CD8-positive, alpha-beta memory T cell (primary cell): ENCODE data around the gene MSANTD3. TPM values are rescaled to one million over a fixed set of nuclear protein-coding genes. Genes with fewer than 3 reads are reported as not detected.

Source experiments
- CTCF ChIA-PET: fragments of 350-600 bp; sonication (Branson Sonifier 250); formaldehyde crosslinking; loops from one replicate; lab custom pipeline; 2021; ENCODE audit warnings: antibody characterized with exemption; lab: Charles Lee
- POLR2A ChIA-PET: fragments of 350-600 bp; sonication (Branson Sonifier 250); formaldehyde crosslinking; loops from one replicate; lab custom pipeline; 2021; ENCODE audit warnings: antibody characterized with exemption; lab: Charles Lee
- DNase-seq, 5 donors: peaks; one replicate each; pipeline versions ENCODE4 v3.0.0 to v3.0.0-alpha.2; 2020 to 2022; ENCODE audit warnings: mixed read lengths in 1 of 5
- H3K27ac ChIP-seq: one replicate; pipeline ENCODE4 v1.7.0; 2013; ENCODE audit warnings: low read depth, mild to moderate bottlenecking, low read length, moderate library complexity
- H3K27me3 ChIP-seq: 2 replicates; pipeline ENCODE4 v1.7.0; 2013; ENCODE audit warnings: low read length, mild to moderate bottlenecking; ENCODE audit not compliant: insufficient read depth, poor library complexity, severe bottlenecking
- H3K36me3 ChIP-seq: 2 replicates; pipeline ENCODE4 v1.7.0; 2013; ENCODE audit warnings: mild to moderate bottlenecking, low read length, moderate library complexity; ENCODE audit not compliant: insufficient read depth
- H3K4me1 ChIP-seq: 2 replicates; pipeline ENCODE4 v1.7.0; 2013; ENCODE audit warnings: mild to moderate bottlenecking, low read length, moderate library complexity; ENCODE audit not compliant: insufficient read depth
- H3K4me3 ChIP-seq: 2 replicates; pipeline ENCODE4 v1.7.0; 2013; ENCODE audit warnings: mild to moderate bottlenecking, low read length
- H3K9me3 ChIP-seq: 2 replicates; pipeline ENCODE4 v1.7.0; 2013; ENCODE audit warnings: mild to moderate bottlenecking, low read length
- H3K27ac Mint-ChIP-seq, 8 donors: one replicate each; pipeline ENCODE4 v1.8.0; 2020 to 2021; ENCODE audit warnings: mixed read lengths in 8 of 8, mild to moderate bottlenecking in 6 of 8, inconsistent platforms in 3 of 8, moderate library complexity in 3 of 8
- H3K27me3 Mint-ChIP-seq, 2 donors: one replicate each; pipeline ENCODE4 v1.8.0; 2020 to 2021; ENCODE audit warnings: mixed read lengths in 2 of 2, mild to moderate bottlenecking in 1 of 2, moderate library complexity in 1 of 2
- H3K36me3 Mint-ChIP-seq, 3 donors: one replicate each; pipeline ENCODE4 v1.8.0; 2020 to 2021; ENCODE audit warnings: mixed read lengths in 3 of 3, inconsistent platforms in 1 of 3, mild to moderate bottlenecking in 1 of 3
- H3K4me1 Mint-ChIP-seq, 3 donors: one replicate each; pipeline ENCODE4 v1.8.0; 2020 to 2021; ENCODE audit warnings: mixed read lengths in 3 of 3, inconsistent platforms in 1 of 3, mild to moderate bottlenecking in 1 of 3
- H3K4me3 Mint-ChIP-seq, 7 donors: one replicate each; pipeline ENCODE4 v1.8.0; 2020 to 2021; ENCODE audit warnings: mixed read lengths in 7 of 7, mild to moderate bottlenecking in 6 of 7, moderate library complexity in 4 of 7, inconsistent platforms in 2 of 7
- H3K9me3 Mint-ChIP-seq, 5 donors: one replicate each; pipeline ENCODE4 v1.8.0; 2020 to 2022; ENCODE audit warnings: mixed read lengths in 5 of 5, mild to moderate bottlenecking in 3 of 5, moderate library complexity in 2 of 5, inconsistent platforms in 1 of 5
- polyA plus RNA-seq: library from polyadenylated mRNA; unstranded; fragments of 300-500 nt; fragmentation: Illumina TruSeq; gene quantifications from one replicate; pipeline ENCODE4 v1.2.3, GENCODE V29; 2021
- total RNA-seq, 2 experiments: library from RNA; stranded (reverse); gene quantifications; one replicate each; pipeline ENCODE4 v1.2.3, GENCODE V29; 2021

Gene MSANTD3
- total and polyA plus RNA-seq, 3 experiments from 2014 or later: 7.2 to 21.3 (median 18.2) TPM

- H3K4me3 Mint-ChIP-seq: no peak overlapping the region
- POLR2A ChIA-PET: no interaction called here
- H3K4me3 ChIP-seq: no peak overlapping the region
- no peaks in the 10 kb centered on the region for H3K4me1 ChIP-seq
- H3K27ac ChIP-seq: no peak overlapping the region
- no peaks in the 10 kb centered on the region for H3K36me3 ChIP-seq
- H3K9me3 Mint-ChIP-seq: no peaks in the 10 kb centered on the region
- H3K36me3 Mint-ChIP-seq: no peaks in the 10 kb centered on the region
- H3K27ac Mint-ChIP-seq: no peak overlapping the region
- DNase-seq: no peak
- no peaks in the 10 kb centered on the region for H3K27me3 ChIP-seq
- CTCF ChIA-PET: no interaction called here
- H3K9me3 ChIP-seq: no peaks in the 10 kb centered on the region
- H3K27me3 Mint-ChIP-seq: no peaks in the 10 kb centered on the region
- no peaks in the 10 kb centered on the region for H3K4me1 Mint-ChIP-seq
Measured at GRCh38 chr9:100499866-100500265, 72.9 kb downstream of the MSANTD3 start.

Other genes starting within 250 kb of the MSANTD3 start
- 10 to 100 TPM; 31.3 to 34.1 TPM for gene TEX10, start 74.2 kb upstream of the MSANTD3 start, total RNA-seq
- 11.6 TPM for gene TEX10, start 74.2 kb upstream of the MSANTD3 start, polyA plus RNA-seq
- gene TMEFF1, start 46.0 kb downstream of the MSANTD3 start, total RNA-seq: under 1 TPM; 0.37 to 0.38 TPM
- not detected for gene TMEFF1, start 46.0 kb downstream of the MSANTD3 start, polyA plus RNA-seq
- under 1 TPM; 0.20 to 0.26 TPM for gene CAVIN4, start 150.9 kb downstream of the MSANTD3 start, total RNA-seq
- not detected for gene CAVIN4, start 150.9 kb downstream of the MSANTD3 start, polyA plus RNA-seq